HG03571 (cell line): ENCODE results near the gene ESR2.

Source experiments
- ATAC-seq: cut with Tn5 transposase; IDR thresholded peaks from one replicate; pipeline ENCODE4 v1.9.1; 2021; ENCODE audit not compliant: unreplicated experiment

The ESR2 gene

DNA sequence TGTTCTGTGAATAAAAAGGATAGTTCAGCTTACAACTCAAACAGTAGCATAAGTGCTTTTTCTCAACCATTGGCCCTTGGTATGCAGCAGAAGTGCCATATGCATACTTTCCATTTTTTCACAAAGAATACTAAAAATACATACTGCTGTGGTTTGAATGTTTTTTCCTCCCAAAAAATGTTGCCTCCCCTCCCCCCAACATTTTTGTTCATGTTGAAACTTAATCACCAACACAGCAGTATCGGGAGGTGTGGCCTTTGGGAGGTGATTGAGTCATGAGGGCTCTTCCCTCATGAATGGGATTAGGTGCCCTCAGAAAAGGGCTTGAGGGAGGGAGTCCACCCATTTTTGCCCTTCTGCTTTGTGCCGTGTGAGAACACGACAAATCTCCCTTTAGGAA is 198.6 kb downstream of the ESR2 start:
- no peak for ATAC-seq

DNA sequence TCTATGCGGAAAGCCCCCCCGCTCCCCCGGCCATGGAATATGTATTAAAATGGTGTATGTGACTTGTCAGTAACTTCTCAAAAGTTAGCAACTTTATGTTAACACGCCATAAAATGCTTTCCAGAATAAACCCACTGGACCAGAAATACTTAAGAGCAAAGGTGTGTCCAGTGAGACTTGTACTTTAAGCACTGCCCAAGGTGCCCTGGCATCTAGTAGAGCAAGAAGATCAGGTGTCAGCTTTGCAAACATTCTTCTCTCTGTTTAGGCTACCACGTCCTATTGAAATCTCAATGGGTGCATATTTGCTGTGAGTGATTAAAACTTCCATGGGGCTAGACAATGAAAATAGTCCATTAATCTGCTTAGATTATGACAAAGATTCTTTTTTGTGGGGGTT is 201.2 kb downstream of the ESR2 start:
- ATAC-seq, result no peak

DNA sequence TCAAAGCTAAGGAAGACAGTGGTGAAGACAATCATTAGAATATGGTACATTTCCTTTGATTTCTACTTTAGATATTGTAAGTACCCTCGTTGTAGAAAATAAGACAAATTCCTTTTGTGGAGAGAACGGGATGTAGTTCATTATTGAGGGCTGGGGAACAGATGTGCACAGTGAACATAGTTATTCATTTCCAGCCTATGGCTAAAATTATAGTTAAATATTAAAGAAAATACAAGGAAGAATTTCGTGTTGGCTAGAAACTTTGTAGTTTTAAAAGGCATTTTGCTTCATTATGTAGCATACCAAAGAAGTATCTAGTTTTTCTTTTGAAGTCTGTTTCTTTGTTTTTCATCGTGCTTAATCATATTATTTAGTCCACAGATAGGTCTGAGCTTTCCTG is 201.8 kb downstream of the ESR2 start:
- no peak for ATAC-seq

DNA sequence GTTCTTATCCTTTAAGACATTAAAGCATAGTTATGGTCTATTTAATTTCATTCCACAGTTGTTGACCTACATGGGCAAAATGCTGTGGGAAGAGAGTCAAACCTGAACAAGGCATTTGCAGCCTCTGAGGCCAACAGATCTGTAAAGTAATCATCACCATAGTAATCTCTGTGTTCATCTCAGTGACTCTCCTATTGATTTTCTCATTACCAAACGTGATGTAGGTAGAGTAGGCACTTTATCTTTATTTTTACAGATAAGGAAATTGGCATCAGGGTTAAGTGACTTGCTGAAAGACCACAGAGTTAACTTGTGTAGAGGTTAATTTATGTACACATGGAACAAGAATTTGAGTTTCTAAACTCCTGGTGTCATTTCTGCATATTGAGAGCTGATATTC is 203.0 kb downstream of the ESR2 start:
- no peak for ATAC-seq

DNA sequence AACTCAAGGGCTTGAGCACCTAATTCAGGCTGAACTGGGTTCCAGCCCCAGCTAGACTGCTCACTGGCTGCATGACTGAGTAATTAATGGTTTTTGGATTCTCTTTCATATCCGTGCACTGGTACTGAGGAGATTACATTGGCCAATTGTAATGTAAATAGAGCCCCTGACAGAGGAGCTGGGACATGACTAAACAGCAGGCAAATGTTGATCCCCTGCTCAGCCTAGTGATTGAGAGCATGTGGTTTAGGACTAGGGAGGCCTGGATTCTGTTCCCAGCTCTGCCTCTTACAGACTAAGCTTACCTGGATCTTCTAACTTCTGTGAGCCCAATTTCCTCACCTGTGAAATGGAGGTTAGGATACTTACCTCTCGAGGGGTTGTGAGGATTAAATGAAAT is 204.3 kb downstream of the ESR2 start:
- no peak for ATAC-seq

DNA sequence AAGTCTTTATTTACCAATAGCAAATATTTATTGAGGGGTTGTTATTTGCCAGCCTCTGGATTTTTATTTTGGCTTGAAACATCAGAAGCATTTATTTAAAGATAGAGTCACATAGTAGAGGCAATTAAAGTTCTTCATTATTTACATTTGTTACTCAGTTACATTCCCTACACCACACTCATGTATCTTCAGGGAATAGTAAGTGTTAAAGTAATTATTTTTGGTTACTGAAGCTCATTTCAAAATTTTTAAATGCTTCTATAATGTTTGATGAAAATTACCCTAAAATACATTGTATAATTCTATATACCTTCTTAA is 205.6 kb downstream of the ESR2 start:
- no peak for ATAC-seq

DNA sequence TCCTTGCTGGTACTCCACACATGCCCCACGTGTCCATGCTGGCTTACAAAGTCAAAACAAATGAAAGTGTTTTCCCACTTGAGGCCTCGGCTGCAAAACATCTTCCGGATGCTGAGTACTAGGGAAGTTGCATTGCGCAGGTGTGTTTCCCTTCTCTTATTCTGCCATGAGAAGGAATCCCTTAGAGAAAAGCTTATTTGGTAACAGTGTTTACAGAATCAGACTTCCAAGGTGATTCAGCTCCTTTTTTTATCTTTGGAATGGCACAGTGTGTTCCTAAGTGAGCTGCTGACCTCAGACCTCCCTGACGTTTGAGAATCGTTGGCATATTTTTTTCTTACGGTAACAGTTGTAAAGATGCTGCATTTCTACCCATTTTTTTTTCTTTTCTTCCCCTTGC is 211.3 kb downstream of the ESR2 start:
- ATAC-seq, result no peak

DNA sequence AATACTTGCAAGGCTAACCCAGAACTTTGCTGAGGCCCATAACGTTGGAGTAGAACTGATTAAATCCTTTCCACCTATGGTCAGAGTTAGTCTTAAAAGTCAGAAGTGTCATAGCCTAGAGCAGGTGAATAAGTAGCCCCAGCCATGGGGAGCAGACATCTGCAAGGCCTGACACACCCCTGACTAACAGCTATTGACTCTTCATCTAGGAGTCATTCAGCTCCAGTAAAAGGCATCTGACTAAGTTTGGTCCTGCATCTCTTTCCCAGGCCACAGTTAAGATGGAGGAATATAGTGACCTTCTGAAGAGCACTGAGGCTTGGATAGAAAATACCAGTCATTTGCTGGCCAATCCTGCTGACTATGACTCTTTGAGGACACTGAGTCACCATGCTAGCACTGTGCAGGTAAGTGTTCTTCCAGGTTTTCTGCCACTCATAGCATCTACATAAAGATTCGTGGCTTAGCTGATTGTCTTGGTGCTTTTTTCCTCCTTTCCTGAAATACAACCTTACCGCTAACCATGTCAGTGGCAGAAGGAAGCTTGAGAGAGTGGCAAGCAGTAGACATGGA is 212.9 kb downstream of the ESR2 start:
- ATAC-seq, result no peak

DNA sequence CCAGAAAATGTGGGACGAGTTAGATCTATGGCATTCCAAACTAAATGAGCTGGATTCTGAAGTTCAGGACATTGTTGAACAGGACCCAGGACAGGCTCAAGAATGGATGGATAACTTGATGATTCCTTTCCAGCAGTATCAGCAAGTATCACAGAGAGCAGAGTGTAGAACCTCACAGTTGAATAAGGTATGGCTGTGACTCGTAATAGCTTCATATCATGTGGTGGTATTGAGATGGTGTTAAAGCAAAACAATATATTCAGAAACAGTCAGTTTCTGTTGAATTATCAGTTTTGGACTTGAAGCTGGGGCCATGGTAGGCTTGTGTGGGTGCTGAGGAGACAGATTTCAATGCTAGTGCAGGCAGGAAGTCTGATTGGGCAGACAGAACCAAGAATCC is 213.7 kb downstream of the ESR2 start:
- no peak for ATAC-seq

DNA sequence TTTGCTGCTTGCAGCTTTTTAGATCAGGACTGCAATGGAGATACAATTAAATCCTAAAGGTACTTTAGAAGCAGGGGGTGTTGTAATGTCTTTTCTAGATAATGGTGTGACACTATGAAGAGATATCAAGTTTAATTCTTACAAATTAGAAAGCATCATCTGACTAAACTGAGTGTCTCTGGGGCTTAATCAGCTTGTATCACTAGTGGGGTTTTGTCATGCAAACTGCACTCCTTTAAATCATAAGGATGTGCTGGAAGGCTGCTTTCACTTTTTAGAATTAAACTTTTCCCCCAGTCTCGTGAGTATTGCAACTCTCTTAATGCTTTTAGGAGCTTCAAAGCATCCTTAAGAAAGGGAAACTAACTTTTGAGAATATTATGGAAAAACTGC is 218.6 kb downstream of the ESR2 start:
- ATAC-seq, result no peak

DNA sequence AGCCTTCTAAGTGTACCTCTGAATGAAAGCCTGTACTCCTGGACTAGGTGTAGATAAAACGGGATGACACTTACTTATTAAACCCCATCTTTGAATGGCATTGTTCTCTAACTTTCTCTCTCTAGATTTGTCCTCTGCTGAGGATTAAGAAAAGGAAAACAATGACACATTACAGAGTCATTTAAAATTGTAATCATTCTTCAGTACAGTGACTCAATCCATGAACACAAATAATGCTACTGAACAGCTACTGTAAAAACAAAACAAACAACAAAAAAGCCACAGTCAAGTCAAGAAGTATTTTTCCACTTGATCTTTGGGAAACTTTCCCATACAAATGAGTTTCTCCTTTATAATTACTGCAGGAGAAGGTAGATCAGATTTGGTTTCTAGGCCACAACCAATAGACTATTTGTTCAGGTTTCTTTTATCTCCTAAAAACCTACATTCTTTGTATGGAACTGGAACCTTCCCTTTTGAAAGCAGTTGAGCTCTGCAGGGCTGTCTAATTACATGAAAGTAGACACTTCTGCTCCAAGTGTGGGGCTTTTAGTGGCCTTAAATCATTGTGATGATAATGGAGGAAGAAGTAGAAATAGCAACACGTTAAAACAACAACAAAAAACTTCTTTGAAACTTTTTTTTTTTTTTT is 219.1 kb downstream of the ESR2 start:
- ATAC-seq, result no peak

DNA sequence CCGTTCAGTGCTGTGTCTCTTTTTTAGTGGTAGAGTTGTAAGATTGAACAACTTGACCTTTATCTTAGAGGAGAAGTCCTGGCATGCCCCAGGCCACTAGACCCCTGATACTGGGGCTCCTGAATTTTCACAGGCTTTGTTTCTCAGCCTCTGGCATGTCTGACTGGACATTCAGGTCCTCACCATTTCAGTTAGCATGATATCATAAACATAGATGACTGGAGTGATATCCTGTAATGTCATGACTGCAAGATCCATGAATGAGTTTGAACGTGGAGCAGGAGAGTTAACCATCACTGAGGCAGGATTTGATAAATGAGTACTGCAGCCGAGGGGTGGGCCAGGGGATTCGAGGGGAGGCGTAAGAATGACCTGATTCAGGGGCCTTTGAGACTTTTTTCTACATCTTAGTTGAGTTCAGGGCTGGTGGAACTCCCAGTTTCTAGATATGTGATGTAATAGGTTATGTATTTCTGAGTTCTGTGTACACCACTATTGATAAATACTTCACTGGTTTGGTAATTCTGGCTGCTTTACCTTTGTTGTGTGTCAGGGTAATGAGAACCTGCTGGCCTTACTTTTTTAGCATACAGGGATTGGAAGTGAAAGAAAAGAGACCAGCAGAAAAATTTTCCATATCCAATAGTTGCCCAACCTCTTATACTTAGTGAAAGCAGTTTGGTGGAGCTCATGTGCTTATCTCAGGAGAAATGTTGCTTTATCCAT is 224.4 kb downstream of the ESR2 start:
- ATAC-seq, result no peak

DNA sequence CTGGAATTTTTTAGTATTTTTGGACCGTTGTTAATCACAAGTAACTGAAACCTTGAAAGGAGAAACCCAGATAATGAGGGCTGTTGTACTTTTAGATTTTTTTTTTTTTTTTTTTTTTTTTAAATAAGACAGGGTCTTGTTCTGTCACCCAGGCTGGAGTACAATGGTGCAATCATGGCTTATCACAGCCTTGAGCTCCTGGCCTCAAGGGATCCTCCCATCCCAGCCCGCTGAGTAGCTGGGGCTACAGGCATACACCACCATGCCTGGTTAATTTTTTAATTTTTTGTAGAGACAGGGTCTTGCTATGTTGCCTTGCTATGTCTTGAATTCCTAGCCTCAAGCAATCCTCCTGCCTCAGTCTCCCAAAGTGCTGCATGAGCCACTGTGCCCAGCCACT is 229.7 kb downstream of the ESR2 start:
- no peak for ATAC-seq

DNA sequence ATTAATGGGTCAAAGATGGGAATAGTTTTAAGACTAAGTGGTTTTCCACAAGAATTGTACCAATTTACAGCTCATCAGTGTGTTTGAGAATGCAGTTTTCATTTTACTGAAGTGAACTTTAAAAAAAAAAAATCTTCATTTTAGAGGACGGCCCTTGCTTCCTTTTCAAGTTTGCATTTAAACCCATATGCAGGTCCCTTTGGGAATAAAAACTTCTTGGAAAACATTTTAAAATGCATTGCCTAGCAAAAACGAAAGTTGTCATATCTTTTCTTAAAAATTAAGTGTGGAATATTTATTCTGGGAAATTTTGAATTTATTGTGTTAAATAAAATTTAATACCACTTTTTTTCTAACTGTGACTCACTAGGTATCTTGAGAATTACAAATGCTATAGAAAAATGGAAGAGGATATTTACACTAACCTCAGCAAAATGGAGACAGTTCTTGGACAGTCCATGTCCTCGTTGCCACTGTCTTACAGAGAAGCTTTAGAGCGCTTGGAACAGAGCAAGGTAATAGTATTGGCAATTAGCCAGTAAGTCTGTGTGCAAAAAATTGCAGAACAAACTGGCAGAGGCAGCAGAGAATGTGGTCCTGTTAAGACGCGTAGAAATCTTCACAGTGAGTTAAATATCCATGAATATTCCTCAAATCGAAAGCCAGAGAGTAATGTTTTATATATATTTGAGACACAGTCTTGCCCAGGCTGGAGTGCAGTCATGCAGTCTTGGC is 231.6 kb downstream of the ESR2 start:
- no peak for ATAC-seq

DNA sequence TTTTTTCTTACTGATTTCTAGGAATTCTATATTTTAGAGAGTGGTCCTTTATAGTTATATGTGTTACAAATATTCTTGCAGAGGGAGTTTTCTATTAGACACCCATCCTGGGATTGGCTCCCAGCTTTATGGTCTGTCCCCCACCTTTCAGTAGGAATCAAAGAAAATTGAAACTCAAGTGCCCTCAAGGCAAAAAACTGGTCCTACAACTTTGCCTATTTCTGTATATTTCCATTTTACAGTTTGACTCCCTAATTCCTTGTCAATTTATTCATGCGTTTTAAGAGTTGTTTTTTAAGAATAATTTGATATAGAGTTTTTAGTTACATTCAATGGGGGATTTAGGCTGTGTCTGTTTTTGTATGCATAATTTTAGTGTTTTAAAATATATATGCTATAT is 232.5 kb downstream of the ESR2 start:
- ATAC-seq, result no peak

DNA sequence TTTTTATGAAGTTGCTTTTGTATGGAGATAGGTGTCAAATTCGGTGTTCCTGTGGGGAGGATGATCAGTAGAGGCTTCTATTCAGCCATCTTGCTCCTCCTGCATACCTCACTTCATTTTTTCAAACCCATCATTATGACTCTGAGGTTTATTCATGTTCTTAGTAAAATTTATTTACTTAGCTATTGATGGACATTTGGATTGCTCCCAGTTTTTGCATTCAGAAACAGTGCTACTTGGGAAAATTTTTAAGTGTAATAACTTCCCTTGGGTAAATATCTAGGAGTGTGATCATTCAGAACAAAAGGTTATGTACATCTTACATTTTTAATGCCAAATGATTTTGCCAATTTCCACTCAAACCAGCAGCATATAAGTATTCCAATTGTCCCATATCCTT is 233.1 kb downstream of the ESR2 start:
- no peak for ATAC-seq

DNA sequence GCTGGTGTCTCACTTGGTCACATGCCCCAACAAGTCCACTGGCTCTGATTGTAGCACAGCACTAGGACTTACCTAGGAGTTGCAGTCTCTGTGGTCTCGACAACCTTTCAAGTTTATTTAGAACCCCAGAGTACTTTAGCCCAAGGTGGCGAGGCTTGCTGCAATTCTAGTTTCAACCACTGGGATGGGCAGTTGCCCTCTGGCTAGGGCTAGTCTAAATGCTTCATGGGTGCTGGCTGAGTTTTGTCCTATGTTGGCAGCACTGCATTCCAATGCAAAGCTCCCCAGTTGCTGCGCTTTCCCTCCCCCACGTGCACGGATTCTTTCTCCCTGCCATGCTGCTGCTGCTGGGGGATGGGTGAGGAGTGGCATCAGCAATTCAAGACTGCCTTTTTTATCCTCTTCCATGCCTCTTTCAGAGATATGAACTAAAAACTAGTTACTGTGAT is 233.5 kb downstream of the ESR2 start:
- no peak for ATAC-seq

DNA sequence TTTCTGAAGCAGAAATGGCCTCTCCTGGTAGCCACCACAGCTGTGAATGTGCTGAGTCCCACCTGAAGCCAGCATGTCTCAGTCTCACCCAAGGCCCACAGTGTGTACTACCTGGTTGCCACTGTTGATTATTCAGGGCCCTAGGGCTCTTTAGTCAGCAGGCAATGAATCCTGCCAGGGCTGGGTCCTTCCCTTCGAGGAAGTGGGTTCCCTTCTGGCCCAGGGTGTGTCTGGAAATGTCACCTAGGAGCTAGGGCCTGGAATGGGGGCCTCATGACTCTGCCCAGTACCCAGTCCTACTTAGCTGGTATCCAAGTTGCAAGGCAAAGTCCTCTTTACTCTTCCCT is 234.0 kb downstream of the ESR2 start:
- ATAC-seq, result no peak

DNA sequence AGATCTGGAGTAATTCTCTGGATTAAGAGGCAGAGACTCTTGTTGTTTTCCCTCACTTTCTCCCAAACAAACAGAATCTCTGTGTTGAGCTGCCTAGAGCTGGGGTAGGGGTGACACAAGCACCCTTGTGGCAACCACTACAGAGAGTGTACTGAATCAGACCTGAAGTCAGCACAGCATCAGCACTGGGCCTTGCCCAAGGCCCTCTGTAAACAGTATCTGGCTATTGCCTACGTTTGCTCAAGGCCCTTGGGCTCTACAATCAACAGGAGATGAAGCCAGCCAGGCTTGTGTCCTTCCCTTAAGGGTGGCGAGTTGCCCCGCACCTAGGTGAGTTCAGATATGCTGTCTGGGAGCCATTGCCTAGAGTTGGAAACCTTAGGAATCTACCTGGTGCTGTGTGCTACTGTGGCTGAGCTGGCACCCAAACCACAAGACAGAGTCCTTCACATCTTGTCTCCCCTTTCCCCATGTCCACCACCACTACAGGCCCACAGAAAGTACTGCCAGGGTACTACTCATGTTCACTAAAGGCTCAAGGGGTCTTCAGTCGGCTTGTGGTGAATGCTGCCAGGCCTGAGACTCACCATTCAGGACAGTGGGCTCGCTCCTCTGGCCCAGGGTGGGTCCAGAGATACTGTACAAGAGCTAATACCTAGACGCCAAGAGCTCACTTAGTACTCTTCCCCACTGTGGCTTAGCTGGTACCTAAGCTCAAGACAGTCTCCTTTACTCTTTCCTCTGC is 234.5 kb downstream of the ESR2 start:
- no peak for ATAC-seq

DNA sequence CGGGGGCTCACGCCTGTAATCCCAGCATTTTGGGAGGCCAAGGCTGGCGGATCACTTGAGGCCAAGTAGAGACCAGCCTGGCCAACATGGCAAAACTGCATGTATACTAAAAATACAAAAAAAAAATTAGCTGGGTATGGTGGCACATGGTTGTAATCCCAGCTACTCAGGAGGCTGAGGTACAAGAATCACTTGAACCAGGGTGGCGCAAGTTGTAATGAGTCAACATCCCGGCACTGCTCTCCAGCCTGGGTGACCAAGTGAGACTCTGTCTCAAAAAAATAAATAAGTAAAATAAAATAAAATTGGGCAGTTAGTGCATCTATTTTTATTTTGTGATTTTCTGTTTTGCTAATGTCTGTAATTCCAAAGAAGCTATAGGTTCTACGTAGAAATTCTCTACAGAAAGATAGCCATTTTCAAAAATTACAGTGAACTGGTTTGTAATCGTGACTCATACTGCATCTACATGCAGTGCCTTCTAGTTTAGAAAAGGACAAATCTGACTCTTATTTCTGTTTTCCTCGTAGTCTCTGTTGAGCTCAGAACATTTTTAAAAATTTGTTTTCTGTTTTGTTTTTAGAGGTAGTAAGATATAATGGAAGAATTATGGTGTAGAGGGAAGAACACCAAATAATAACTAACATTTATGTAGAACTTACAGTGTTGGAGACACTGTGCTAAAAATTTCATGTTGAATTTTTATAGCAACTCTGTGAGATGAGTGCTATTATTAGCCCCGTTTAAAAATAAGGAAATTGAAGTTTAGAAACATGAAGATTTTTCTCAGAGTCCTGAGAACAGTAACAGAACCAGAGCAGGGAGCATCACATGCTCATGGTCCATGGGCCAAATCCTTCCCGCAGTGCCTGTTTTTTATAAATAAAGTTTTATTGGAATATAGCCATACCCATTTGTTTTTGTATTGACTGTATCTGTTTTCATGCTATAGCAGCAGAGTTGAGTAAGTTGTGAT is 240.2 kb downstream of the ESR2 start:
- ATAC-seq, result no peak
